CD14-positive monocyte (primary cell): Measurements from ENCODE around the gene MARCHF5. TPM values are rescaled to one million over a fixed set of nuclear protein-coding genes. Genes with fewer than 3 reads are reported as not detected.

Experiments used
- DNase-seq, 3 donors: peaks; one replicate each; pipeline ENCODE4 v3.0.0-alpha.2; 2011 to 2022
- H2AFZ ChIP-seq: 2 replicates; pipeline ENCODE4 v1.6.0; 2012; ENCODE audit warnings: mild to moderate bottlenecking, low read depth, low read length, inconsistent platforms; ENCODE audit not compliant: insufficient read depth, poor library complexity, severe bottlenecking
- H3K27ac ChIP-seq, 2 donors: 1 replicate in 1 of 2; 2 replicates in 1 of 2; pipeline ENCODE4 v1.5.1; 2012 to 2013; ENCODE audit warnings: low read length in 2 of 2, control low read depth in 1 of 2, inconsistent platforms in 1 of 2, low read depth in 1 of 2, mild to moderate bottlenecking in 1 of 2
- H3K27me3 ChIP-seq, 2 donors: one replicate each; pipeline versions ENCODE4 v1.6.0 to v1.6.1; 2011 to 2013; ENCODE audit warnings: low read length in 2 of 2; ENCODE audit not compliant: control insufficient read depth in 2 of 2, insufficient read depth in 2 of 2
- H3K36me3 ChIP-seq, 2 donors: replicated peaks in 1 of 2; 1 replicate in 1 of 2; 2 replicates in 1 of 2; pipeline versions ENCODE4 v1.5.1 to v1.6.1; 2012 to 2013; ENCODE audit warnings: low read length in 2 of 2, control low read depth in 1 of 2, inconsistent platforms in 1 of 2, mild to moderate bottlenecking in 1 of 2; ENCODE audit not compliant: insufficient read depth in 2 of 2, control insufficient read depth in 1 of 2
- H3K4me1 ChIP-seq, 2 donors: 1 replicate in 1 of 2; 2 replicates in 1 of 2; pipeline versions ENCODE4 v1.5.1 to v1.6.1; 2012 to 2013; ENCODE audit warnings: low read length in 2 of 2, control low read depth in 1 of 2, inconsistent platforms in 1 of 2, mild to moderate bottlenecking in 1 of 2, moderate library complexity in 1 of 2; ENCODE audit not compliant: insufficient read depth in 2 of 2, control insufficient read depth in 1 of 2
- H3K4me2 ChIP-seq: replicated peaks from 2 replicates; pipeline ENCODE3; 2012; ENCODE audit warnings: low read length, moderate library complexity, mild to moderate bottlenecking; ENCODE audit not compliant: poor library complexity, severe bottlenecking; ENCODE audit errors: extremely low read depth
- H3K4me3 ChIP-seq, 3 experiments: fragments of 200-600 bp in 1 of 3; sonication (generic) in 1 of 3; replicated peaks in 1 of 3; 1 replicate in 2 of 3; 2 replicates in 1 of 3; pipeline ENCODE4 v1.5.1; 2011 to 2013; ENCODE audit warnings: low read length in 3 of 3, mild to moderate bottlenecking in 3 of 3, control low read depth in 2 of 3, low read depth in 2 of 3, inconsistent platforms in 1 of 3, moderate library complexity in 1 of 3
- H3K79me2 ChIP-seq: 2 replicates; pipeline ENCODE4 v1.6.0; 2012; ENCODE audit warnings: mild to moderate bottlenecking, control low read depth, inconsistent platforms, low read length, moderate library complexity; ENCODE audit not compliant: insufficient read depth
- H3K9ac ChIP-seq: 2 replicates; pipeline ENCODE4 v1.6.0; 2017; ENCODE audit warnings: low read length, mild to moderate bottlenecking; ENCODE audit not compliant: insufficient read depth, poor library complexity, severe bottlenecking
- H3K9me3 ChIP-seq, 2 donors: replicated peaks in 1 of 2; 1 replicate in 1 of 2; 2 replicates in 1 of 2; pipeline versions ENCODE4 v1.5.1 to v1.6.1; 2012 to 2013; ENCODE audit warnings: low read length in 2 of 2, control low read depth in 1 of 2; ENCODE audit not compliant: control insufficient read depth in 1 of 2, insufficient read depth in 1 of 2
- H4K20me1 ChIP-seq: 2 replicates; pipeline ENCODE4 v1.6.0; 2012; ENCODE audit warnings: mild to moderate bottlenecking, low read length, control low read depth, moderate library complexity; ENCODE audit not compliant: insufficient read depth
- H3K27ac Mint-ChIP-seq, 7 donors: one replicate each; pipeline ENCODE4 v1.8.0; 2020; ENCODE audit warnings: mild to moderate bottlenecking in 7 of 7, mixed read lengths in 7 of 7, moderate library complexity in 6 of 7, inconsistent platforms in 2 of 7
- H3K27me3 Mint-ChIP-seq, 3 donors: one replicate each; pipeline ENCODE4 v1.8.0; 2021 to 2022; ENCODE audit warnings: low read depth in 3 of 3, mild to moderate bottlenecking in 3 of 3, mixed read lengths in 3 of 3, moderate library complexity in 3 of 3, inconsistent platforms in 1 of 3
- H3K36me3 Mint-ChIP-seq, 2 donors: one replicate each; pipeline ENCODE4 v1.8.0; 2020; ENCODE audit warnings: mixed read lengths in 2 of 2, inconsistent platforms in 1 of 2, mild to moderate bottlenecking in 1 of 2
- H3K4me1 Mint-ChIP-seq: one replicate; pipeline ENCODE4 v1.8.0; 2020; ENCODE audit warnings: mild to moderate bottlenecking, mixed read lengths
- H3K4me3 Mint-ChIP-seq, 2 donors: one replicate each; pipeline ENCODE4 v1.8.0; 2020; ENCODE audit warnings: mild to moderate bottlenecking in 2 of 2, mixed read lengths in 2 of 2, moderate library complexity in 1 of 2
- H3K9me3 Mint-ChIP-seq, 7 donors: one replicate each; pipeline ENCODE4 v1.8.0; 2020 to 2022; ENCODE audit warnings: mixed read lengths in 7 of 7, mild to moderate bottlenecking in 6 of 7, moderate library complexity in 6 of 7, inconsistent platforms in 2 of 7
- CTCF ChIP-seq: fragments of 200-600 bp; IDR thresholded peaks from one replicate; pipeline ENCODE4 v1.8.0; 2022; ENCODE audit warnings: antibody characterized with exemption, mild to moderate bottlenecking
- WGBS: methylation state at CpG from one replicate; pipeline ENCODE4 v1.1.5; 2013; ENCODE audit warnings: missing lambda C conversion rate; ENCODE audit not compliant: insufficient coverage; 5-methylcytosine and 5-hydroxymethylcytosine counted together
- intact Hi-C, 2 donors: fragments of 100-400 bp; cut with micrococcal nuclease; formaldehyde crosslinking; loops; one replicate each; pipeline versions ENCODE4 v1.15.0 to v1.15.1; 2023
- polyA plus RNA-seq, 3 donors: library from polyadenylated mRNA; depleted of rRNA in 1 of 3; unstranded in 2 of 3; stranded (reverse) in 1 of 3; fragments of 300-500 nt in 2 of 3; fragments of >200 nt in 1 of 3; fragmentation: Illumina TruSeq in 2 of 3; gene quantifications; 1 replicate in 2 of 3; 2 replicates in 1 of 3; pipeline ENCODE4 v1.2.3, GENCODE V29; 2012 to 2021

MARCHF5 gene
- polyA plus RNA-seq, 3 donors, result 15.8 to 30.6 (median 29.6) TPM

GRCh38 chr10:92313750-92314149, 22.8 kb downstream of the MARCHF5 start:
- H3K4me3 Mint-ChIP-seq, result no peak overlapping the region

GRCh38 chr10:92316610-92317009, 25.6 kb downstream of the MARCHF5 start:
- H3K4me3 Mint-ChIP-seq, result no peak overlapping the region
- H3K27ac Mint-ChIP-seq, result no peak overlapping the region
- no CpG with 5 or more reads among the region's 2 CpGs for WGBS
- Histone ChIP-seq H2AFZ (no peak overlapping the region), H4K20me1 (peaks cover 16% of the 10 kb centered on the region), H3K27me3 (no peaks in the 10 kb centered on the region), H3K4me2 (no peak overlapping the region), H3K36me3 (peaks cover 29 to 74% of the 10 kb centered on the region in 2 donors), H3K4me3 (no peak overlapping the region), H3K9ac (no peak overlapping the region), H3K9me3 (no peaks in the 10 kb centered on the region), H3K79me2 (peaks cover 27% of the 10 kb centered on the region), H3K4me1 (no peaks in the 10 kb centered on the region), H3K27ac (no peak overlapping the region)
- peaks cover 1% of the 10 kb centered on the region for H3K4me1 Mint-ChIP-seq
- peaks cover 0 to 2% (median 0%) of the 10 kb centered on the region in 7 donors for H3K9me3 Mint-ChIP-seq
- no peak for DNase-seq
- no peak for TF ChIP-seq CTCF
- no peaks in the 10 kb centered on the region for H3K27me3 Mint-ChIP-seq
- H3K36me3 Mint-ChIP-seq, result peaks cover 46 to 62% of the 10 kb centered on the region in 2 donors
- intact Hi-C loops, result no loop called here

More at GRCh38 chr10:92313750-92314149, 22.8 kb downstream of the MARCHF5 start:
- H3K79me2 ChIP-seq, result peaks cover 41% of the 10 kb centered on the region
- Mint-ChIP-seq H3K36me3 (peaks cover 45 to 63% of the 10 kb centered on the region in 2 donors), H3K27ac (no peak overlapping the region), H3K27me3 (no peaks in the 10 kb centered on the region), H3K9me3 (peaks cover 0 to 2% (median 0%) of the 10 kb centered on the region in 7 donors), H3K4me1 (peaks cover 1% of the 10 kb centered on the region)
- H3K27ac ChIP-seq, result no peak overlapping the region
- no peak overlapping the region for H3K4me3 ChIP-seq
- H3K36me3 ChIP-seq, result peaks cover 35 to 72% of the 10 kb centered on the region in 2 donors
- H4K20me1 ChIP-seq, result peaks cover 28% of the 10 kb centered on the region
- no peak for DNase-seq
- no peak overlapping the region for H3K9ac ChIP-seq
- intact Hi-C loops, result no loop called here
- 100% methylated on average over 1 of the region's 3 CpGs for WGBS
- TF ChIP-seq CTCF, result no peak
- H3K4me1 ChIP-seq, result no peaks in the 10 kb centered on the region
- no peak overlapping the region for H2AFZ ChIP-seq
- H3K27me3 ChIP-seq, result no peaks in the 10 kb centered on the region
- H3K4me2 ChIP-seq, result no peak overlapping the region
- H3K9me3 ChIP-seq, result no peaks in the 10 kb centered on the region
